ENCODE results near the gene CEBPG.

Gene CEBPG

GRCh38 chr19:33355535-33355934, 18.0 kb upstream of the CEBPG start:
- no peak for DNase-seq

- no peak for DNase-seq
Observed at GRCh38 chr19:33357556-33357955, 16.0 kb upstream of the CEBPG start.

GRCh38 chr19:33358408-33358807, 15.1 kb upstream of the CEBPG start:
- DNase-seq = no peak

GRCh38 chr19:33359581-33359980, 13.9 kb upstream of the CEBPG start:
- DNase-seq = no peak

- DNase-seq = no peak
Observed at GRCh38 chr19:33362508-33363228, 10.8 kb upstream of the CEBPG start.

GRCh38 chr19:33363476-33363875, 10.0 kb upstream of the CEBPG start:
- no peak for DNase-seq

GRCh38 chr19:33365691-33366090, 7.8 kb upstream of the CEBPG start:
- no peak for DNase-seq

- DNase-seq = no peak
Observed at GRCh38 chr19:33366127-33366526, 7.4 kb upstream of the CEBPG start.

- DNase-seq = no peak
Observed at GRCh38 chr19:33366897-33367296, 6.6 kb upstream of the CEBPG start.

- DNase-seq = no peak
Observed at GRCh38 chr19:33368074-33368864, 5.2 kb upstream of the CEBPG start.

GRCh38 chr19:33370783-33371182, 2.7 kb upstream of the CEBPG start:
- DNase-seq = no peak

- no peak for DNase-seq
Observed at GRCh38 chr19:33374236-33374714, 766 bp downstream of the CEBPG start.

- DNase-seq = no peak
Observed at GRCh38 chr19:33375156-33375836, 1.8 kb downstream of the CEBPG start.

- no peak for DNase-seq
Observed at GRCh38 chr19:33375837-33376159, 2.3 kb downstream of the CEBPG start.

GRCh38 chr19:33376423-33376822, 2.9 kb downstream of the CEBPG start:
- DNase-seq = no peak

GRCh38 chr19:33376941-33377557, 3.5 kb downstream of the CEBPG start:
- DNase-seq = no peak

GRCh38 chr19:33377586-33378475, 4.3 kb downstream of the CEBPG start:
- DNase-seq = no peak

- DNase-seq = no peak
Observed at GRCh38 chr19:33379151-33379829, 5.8 kb downstream of the CEBPG start.

GRCh38 chr19:33381101-33381500, 7.6 kb downstream of the CEBPG start:
- DNase-seq = no peak

- no peak for DNase-seq
Observed at GRCh38 chr19:33382006-33382405, 8.5 kb downstream of the CEBPG start.

GRCh38 chr19:33382982-33383381, 9.5 kb downstream of the CEBPG start:
- DNase-seq = no peak
